SK-N-MC (cell line): Measurements from ENCODE around the gene ADCY2.

Experiments
- DNase-seq: peaks from one replicate; pipeline ENCODE4 v3.0.0-alpha.2; 2011; ENCODE audit warnings: low read depth, low spot score
- H3K27ac ChIP-seq: fragments of 200-600 bp; sonication (generic); 2 replicates; pipeline ENCODE4 v1.5.1; 2016; ENCODE audit warnings: mixed run types
- H3K36me3 ChIP-seq: fragments of 200-600 bp; sonication (generic); 2 replicates; pipeline ENCODE4 v1.6.1; 2017; ENCODE audit warnings: antibody characterized with exemption, low read length, mixed read lengths; ENCODE audit not compliant: insufficient read depth
- H3K4me3 ChIP-seq: fragments of 200-600 bp; sonication (generic); 2 replicates; pipeline ENCODE4 v1.5.1; 2016
- H3K9ac ChIP-seq: fragments of 200-600 bp; sonication (generic); 2 replicates; pipeline ENCODE4 v1.8.0; 2017; ENCODE audit warnings: mixed run types, mixed read lengths; ENCODE audit not compliant: insufficient read length
- H3K9me3 ChIP-seq: fragments of 200-600 bp; sonication (generic); 2 replicates; pipeline ENCODE4 v1.6.1; 2017; ENCODE audit warnings: low read depth, mild to moderate bottlenecking, antibody characterized with exemption, low read length, moderate library complexity, mixed read lengths
- EZH2 ChIP-seq: fragments of 200-600 bp; sonication (generic); IDR thresholded peaks from one replicate; pipeline ENCODE4 v1.6.1; 2017; ENCODE audit warnings: antibody characterized with exemption
- FOXP2 ChIP-seq: optimal IDR thresholded peaks from 2 replicates; pipeline ENCODE3; 2011; ENCODE audit warnings: mild to moderate bottlenecking, moderate library complexity; ENCODE audit not compliant: insufficient read depth; ENCODE audit errors: extremely low read length, control extremely low read depth
- POLR2AphosphoS5 ChIP-seq: IDR thresholded peaks from 2 replicates; pipeline ENCODE4 v1.6.1; 2012; ENCODE audit warnings: mild to moderate bottlenecking, low read depth, low read length, borderline replicate concordance

The ADCY2 gene

DNA sequence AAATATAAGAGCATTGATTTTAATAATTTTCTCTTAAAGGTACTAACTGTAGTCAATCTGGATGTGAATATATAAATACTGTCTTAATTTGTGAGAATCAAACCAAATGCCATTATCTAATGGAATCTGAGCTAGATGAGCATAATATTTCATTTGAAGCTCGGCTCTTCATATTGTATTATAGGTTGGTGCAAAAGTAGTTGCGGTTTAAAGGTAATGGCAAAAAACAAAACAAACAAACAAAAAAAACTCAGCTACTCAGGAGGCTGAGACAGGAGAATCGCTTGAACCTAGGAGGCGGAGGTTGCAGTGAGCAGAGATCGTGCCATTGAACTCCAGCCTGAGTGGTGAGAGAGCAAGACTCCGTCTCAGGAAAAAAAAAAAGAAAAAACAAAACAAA, 358.6 kb downstream of the ADCY2 start:
- Histone ChIP-seq H3K9ac (no peak overlapping the region), H3K36me3 (no peaks in the 10 kb centered on the region), H3K27ac (no peak overlapping the region), H3K9me3 (no peaks in the 10 kb centered on the region), H3K4me3 (no peak overlapping the region)
- DNase-seq = no peak
- TF ChIP-seq FOXP2 = no peak
- no peak for TF ChIP-seq EZH2
- no peak for TF ChIP-seq POLR2AphosphoS5

DNA sequence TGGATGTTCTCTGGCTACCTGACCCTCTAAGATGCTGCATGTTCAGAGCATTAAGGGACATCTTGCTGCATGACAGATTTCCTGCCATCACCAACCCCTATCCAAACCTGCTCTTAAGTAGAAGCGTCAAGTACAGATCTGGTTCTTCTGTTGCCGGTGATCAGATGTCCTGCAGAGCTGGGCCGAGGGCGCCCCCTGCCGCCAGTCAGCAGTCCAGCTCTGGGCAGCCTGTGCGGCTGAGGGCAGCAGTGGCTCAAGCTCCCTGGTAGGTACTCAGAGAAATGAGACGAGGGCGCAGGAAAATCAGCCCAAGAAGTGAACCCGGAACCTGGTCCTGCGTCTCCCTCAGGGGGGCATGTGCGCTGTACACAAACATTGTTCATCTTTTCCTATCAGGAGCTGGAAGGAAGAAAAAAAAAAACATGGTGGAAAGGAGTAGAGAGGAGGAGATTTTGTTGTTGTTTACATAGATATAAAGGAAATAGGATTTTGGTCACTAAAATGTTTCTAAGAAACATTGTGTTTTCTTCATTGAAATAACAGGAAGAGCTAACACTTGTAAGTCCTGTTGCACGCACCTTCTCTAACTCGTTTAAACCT, 359.2 kb downstream of the ADCY2 start:
- no peaks in the 10 kb centered on the region for H3K36me3 ChIP-seq
- DNase-seq = no peak
- H3K9ac ChIP-seq = no peak overlapping the region
- H3K27ac ChIP-seq = no peak overlapping the region
- TF ChIP-seq POLR2AphosphoS5 (no peak), EZH2 (no peak), FOXP2 (no peak)
- H3K4me3 ChIP-seq = no peak overlapping the region
- no peaks in the 10 kb centered on the region for H3K9me3 ChIP-seq

DNA sequence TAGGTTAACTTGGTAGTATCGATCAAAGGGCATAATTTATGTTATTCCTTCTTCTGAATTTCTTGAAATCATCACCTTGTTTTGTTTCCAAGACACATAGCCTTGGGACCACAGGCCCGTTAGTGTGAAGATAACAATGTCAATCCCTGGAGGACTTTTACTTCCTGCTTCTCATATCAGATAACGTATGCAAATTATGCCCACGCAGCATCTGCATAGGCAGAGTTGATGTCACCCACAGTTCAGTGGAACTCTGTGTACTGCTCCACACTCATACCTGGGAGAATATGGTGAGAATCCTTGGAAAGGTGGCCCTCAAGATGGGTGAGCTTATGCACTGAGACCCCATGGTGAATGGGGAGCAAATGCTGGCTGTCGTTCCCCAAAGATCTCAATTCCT, 360.0 kb downstream of the ADCY2 start:
- no peak for DNase-seq
- Histone ChIP-seq H3K27ac (no peak overlapping the region), H3K36me3 (no peaks in the 10 kb centered on the region), H3K4me3 (no peak overlapping the region), H3K9ac (no peak overlapping the region), H3K9me3 (no peaks in the 10 kb centered on the region)
- TF ChIP-seq POLR2AphosphoS5 (no peak), FOXP2 (no peak), EZH2 (no peak)

DNA sequence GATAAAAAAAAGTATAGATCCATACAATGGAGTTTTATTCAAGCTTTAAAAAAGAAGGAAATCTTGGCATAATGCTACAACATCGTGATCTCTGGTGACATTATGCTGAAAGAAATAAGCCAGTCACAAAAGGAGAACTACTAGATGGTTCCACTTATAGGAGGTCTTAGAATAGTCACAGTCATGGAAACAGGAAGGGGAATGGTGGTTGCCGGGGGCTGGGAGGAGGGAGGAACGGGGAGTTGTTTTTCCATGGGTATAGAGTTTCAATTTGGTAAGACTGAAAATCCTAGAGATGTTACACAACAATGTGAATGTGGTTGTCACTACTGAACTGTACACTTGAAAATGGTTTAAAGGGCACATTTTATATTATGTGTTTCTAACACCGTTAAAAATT, 360.5 kb downstream of the ADCY2 start:
- no peak overlapping the region for H3K4me3 ChIP-seq
- TF ChIP-seq FOXP2 (no peak), EZH2 (no peak), POLR2AphosphoS5 (no peak)
- no peaks in the 10 kb centered on the region for H3K36me3 ChIP-seq
- H3K9ac ChIP-seq = no peak overlapping the region
- no peaks in the 10 kb centered on the region for H3K9me3 ChIP-seq
- DNase-seq = no peak
- no peak overlapping the region for H3K27ac ChIP-seq

DNA sequence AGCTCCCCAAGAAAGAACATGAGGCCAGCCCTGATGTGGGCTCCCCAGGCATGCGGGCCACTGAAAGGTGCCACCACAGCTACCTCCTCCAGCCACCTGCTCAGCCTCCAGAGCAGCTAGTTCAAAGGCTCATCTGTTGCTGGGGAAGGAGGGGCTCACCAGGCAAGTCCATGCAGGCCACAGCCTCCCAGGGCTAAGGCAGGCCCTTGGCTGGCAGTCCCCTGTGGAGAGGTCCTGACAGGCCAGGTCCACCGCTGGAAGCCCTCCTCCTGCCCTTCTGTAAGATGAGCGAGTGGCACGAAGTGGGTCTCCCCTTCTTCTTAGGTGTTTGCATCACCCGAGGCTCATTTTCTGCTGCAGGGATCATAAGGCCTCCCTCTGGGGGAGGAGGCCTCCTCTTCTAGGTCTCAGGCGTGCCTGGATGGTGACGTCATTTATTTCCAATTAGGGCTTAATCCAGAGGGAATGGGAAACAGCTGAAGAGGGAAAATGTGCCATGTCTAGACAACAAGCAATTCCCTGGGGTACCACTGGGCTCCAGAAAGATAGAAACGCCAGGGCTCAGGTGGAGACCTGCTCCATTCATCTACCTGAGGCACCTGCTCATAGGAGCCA, 363.4 kb downstream of the ADCY2 start:
- no peak overlapping the region for H3K27ac ChIP-seq
- H3K4me3 ChIP-seq = no peak overlapping the region
- no peaks in the 10 kb centered on the region for H3K9me3 ChIP-seq
- no peak for DNase-seq
- H3K9ac ChIP-seq = no peak overlapping the region
- no peaks in the 10 kb centered on the region for H3K36me3 ChIP-seq
- TF ChIP-seq POLR2AphosphoS5 (no peak), FOXP2 (no peak), EZH2 (no peak)

DNA sequence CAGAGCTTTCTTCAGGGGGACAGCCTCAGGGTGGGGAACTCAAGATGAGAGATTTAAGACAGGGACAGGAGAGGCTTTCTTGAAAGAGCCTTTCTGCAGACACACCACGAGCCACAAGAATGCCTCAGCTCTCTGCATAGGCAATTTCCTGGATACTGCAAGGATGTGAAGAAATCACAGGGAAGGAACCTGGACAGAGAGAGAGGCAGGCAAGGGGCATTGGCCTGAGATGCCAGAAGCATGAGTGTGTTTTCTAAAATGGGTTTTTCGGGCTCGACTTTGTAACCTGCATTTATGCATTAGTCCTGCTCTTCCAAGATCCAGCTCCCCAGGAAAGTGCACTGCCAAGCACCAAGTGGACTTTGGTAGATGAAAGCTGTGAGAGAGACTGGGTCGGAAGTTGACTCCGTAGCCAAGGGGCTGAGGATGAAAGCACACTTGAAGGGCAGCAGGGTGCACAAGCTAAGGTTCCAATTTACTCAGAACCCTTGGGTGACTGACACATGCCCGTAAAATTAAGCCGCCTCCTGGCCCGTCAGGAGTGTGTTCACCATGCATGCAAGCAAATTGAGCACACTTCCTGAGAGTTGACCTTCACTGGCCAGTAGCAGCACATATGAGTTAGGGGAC, 364.1 kb downstream of the ADCY2 start:
- H3K36me3 ChIP-seq = no peaks in the 10 kb centered on the region
- no peak overlapping the region for H3K9ac ChIP-seq
- no peaks in the 10 kb centered on the region for H3K9me3 ChIP-seq
- DNase-seq = no peak
- H3K27ac ChIP-seq = no peak overlapping the region
- TF ChIP-seq POLR2AphosphoS5 (no peak), FOXP2 (no peak), EZH2 (no peak)
- H3K4me3 ChIP-seq = no peak overlapping the region

DNA sequence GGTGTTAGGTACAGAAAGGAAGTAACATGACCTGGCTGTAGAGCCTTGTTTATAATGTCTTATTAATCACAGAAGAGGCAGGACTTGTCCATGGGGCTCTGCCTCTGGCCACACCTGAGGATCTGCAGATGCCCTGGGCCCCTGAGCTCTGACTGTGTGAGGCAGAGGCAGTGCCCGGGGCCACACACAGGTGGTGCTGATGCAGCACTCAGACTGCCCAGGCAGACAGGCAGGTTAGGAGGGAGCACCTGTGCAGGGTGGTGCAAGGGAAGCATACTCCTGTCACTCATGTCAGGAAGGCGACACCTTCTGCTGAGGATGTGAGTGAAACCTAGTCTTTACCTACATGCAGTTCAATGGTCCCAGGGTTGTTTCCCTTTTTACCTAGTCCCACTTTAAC, 366.3 kb downstream of the ADCY2 start:
- no peak for DNase-seq
- no peak for TF ChIP-seq EZH2
- no peak for TF ChIP-seq POLR2AphosphoS5
- no peak for TF ChIP-seq FOXP2

DNA sequence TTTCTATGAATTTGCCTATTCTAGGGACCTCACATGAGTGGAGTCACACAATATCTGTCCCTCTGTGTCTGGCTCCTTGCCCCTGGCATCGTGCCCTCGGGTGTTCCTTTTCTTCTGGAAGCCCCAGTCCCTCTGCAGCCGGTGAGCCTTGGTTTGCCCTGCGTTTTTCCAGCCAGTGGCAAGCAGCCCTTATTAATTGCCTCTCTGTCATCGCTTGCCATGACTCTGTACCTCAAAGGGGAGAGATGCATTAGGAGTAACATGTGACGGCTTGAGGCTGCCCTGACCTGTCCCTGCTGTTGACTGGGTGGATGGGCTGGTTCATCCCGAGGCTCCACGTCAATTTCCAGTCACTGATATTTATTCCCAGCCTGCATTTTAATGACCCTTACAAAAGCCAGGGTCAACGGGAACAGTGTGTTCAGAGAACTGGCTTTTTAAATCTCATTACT, 367.7 kb downstream of the ADCY2 start:
- no peak overlapping the region for H3K27ac ChIP-seq
- H3K4me3 ChIP-seq = no peak overlapping the region
- no peaks in the 10 kb centered on the region for H3K36me3 ChIP-seq
- no peaks in the 10 kb centered on the region for H3K9me3 ChIP-seq
- DNase-seq = no peak
- TF ChIP-seq POLR2AphosphoS5 = no peak
- TF ChIP-seq FOXP2 = no peak
- no peak for TF ChIP-seq EZH2
- no peak overlapping the region for H3K9ac ChIP-seq

More for the DNA sequence above, 366.3 kb downstream of the ADCY2 start:
- Histone ChIP-seq H3K4me3 (no peak overlapping the region), H3K27ac (no peak overlapping the region), H3K9ac (no peak overlapping the region), H3K9me3 (no peaks in the 10 kb centered on the region), H3K36me3 (no peaks in the 10 kb centered on the region)
